GM21737 (cell line): ENCODE results near the gene LCE2D.
"Not testable (repeated sequence)": the region's sequence is repeated elsewhere in the genome, so short reads cannot be mapped to it uniquely, and the experiment has no call there.

ENCODE experiments used
- ATAC-seq: cut with Tn5 transposase; IDR thresholded peaks from one replicate; pipeline ENCODE4 v1.9.1; 2021; ENCODE audit warnings: mild to moderate bottlenecking, moderate library complexity; ENCODE audit not compliant: unreplicated experiment

Gene LCE2D, protein sequence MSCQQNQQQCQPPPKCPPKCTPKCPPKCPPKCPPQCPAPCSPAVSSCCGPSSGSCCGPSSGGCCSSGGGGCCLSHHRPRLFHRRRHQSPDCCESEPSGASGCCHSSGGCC

DNA sequence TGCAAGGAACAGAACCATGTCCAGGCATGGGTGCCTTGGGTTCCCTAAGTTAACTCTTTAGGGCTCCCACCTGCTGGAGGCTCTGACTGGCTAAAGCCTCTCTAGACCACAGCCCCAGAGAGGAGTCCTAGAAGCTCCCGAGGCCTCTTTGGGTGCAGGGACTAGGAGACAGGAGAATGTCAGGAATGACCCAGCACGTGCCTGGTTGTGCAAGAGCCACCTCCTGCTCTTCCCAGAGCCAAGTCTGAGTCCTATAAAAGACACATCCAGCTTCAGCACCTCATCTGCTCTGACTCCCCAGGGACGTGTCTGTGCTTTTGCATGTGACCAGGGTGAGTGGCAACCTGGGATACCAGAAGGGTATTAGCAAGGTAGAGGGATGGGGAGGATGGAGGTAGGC, at the start of gene LCE2D:
Gene LCE2D, plus strand, starts transcription at position 283 of the 400 bp plus-strand sequence. CDS start 726 bp downstream, outside the sequence.
- ATAC-seq, result no peak

DNA sequence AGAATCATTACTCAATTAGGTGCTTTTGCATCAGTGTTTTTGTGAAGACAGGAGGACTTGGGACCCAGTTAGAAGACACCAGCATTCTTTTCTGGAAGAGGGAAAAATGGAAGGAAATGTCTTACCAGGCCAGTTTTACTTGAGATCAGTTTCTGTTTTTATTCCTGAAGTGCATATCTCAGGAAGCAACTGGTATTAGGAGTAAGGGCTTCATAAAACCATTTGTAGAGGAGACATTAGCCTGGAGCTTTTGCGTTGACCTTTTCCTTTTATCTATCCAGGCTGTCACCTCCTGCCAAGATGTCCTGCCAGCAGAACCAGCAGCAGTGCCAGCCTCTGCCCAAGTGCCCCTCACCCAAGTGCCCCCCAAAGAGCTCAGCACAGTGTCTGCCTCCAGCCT, 49.7 kb upstream of the LCE2D start, which contains the start of gene LCE3B:
Gene LCE3B, plus strand, starts transcription at position 301 of the 400 bp plus-strand sequence. Its CDS starts 0 bp downstream, at position 301.
- ATAC-seq, result no peak

DNA sequence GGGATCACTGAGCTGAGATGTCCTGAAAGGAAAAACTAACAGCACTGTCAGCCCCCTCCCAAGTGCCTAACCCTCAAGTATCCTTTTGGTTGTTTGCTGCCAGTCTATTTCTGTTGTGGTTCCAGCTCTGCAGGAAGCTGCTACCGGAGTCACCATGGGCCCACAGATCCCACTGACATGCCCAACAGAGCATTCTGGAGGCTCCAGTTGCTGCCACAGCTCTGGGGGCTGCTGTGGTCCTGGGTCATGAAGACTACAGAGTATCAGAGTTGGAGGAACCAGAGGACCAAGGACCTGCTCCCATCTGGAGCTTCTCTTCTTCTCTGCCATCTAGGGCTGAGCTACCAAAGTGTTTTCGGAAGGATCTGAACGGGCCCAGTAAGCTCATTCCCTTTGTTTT, 41.2 kb upstream of the LCE2D start:
- ATAC-seq, result no peak

DNA sequence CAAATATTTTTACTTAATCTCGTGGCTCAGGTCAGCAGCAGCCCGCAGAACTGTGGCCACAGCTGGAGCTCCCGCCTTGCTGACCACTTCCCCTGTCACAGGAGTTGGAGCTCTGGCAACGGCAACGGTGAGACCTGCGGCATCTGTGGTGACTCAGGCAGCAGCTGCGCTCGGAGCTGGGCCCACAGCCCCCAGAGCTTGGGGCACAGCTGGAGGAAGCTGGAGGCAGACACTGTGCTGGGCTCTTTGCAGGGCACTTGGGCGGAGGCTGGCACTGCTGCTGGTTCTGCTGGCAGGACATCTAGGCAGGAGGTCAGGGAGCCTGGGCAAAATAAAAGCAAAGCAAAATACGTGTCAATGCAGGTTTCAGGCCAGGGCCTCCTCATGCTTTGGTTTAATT, 40.4 kb upstream of the LCE2D start, which contains the start of gene LCE3A:
Gene LCE3A, minus strand, starts transcription at position 301 of the 400 bp plus-strand sequence. Its CDS starts 0 bp downstream, at position 301.
- no peak for ATAC-seq

DNA sequence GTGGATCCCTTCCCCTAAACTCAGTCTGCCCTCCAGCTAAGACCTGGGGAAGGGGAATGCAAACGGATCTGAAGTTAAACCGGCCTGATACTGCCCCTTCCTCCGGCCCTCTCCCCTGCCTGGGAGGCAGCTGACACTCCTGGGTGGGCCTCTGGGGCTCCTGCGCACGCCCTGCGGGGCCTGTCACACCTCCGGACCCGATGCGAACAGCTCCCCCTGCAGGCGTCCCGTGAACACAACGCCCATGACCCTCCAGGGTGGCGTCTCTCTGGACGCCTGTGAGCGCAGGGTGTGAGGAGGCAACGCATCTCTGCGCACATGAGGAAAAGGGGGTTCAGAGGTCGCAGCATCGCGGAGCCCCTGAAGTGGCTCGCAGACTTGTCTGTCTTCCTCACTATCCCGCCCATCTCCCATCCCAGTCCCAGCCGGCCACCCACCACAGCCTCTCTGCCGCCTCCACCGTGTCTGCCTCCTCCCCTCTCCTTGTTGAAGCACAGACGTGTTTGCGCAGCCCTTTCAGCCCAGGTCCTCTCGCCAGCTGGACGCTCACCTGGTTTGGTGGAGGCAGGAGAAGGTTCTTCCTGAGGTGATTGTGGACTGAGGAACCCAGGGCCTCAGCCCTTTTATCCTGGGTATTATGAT, 39.9 kb upstream of the LCE2D start:
- ATAC-seq, result no peak

DNA sequence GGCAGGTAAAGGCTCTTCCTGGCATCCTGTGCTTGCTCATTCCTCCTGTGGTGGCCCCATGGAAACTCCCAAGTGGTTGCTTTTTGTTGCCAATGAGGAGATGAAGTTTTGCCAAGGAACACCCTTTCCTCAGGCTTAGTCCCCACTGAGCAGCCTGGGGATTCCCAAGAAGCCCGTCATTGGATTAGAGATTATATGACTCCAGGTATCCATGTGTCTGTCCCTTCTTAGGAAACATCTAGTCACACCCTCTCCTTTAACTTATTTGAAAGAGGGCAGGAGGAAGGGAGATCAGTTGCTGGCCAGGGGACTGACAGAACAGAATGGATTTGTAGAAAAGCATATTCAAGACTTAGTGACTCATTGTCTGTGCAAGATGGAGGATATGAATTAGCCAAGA, 36.4 kb upstream of the LCE2D start:
- no peak for ATAC-seq

DNA sequence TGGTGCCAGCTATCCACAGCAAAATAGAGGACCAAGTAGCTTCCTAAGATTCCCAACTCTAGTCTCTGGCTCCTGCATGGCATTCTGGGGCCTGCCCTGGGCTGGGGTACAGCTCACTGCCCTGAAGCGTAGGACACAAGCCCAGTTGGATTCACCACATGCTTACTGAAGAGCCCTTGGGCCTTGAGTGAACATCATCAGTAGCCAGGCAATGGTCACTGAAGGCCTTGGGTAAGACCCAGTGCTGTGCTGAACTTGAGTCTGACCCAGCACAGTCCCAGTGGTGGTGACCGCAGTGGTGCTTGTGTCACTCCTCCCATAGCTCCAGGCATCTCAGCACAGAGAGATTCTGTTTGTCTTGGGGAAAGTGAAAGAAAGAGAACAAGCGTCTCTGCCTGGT, 32.6 kb upstream of the LCE2D start:
- no peak for ATAC-seq

DNA sequence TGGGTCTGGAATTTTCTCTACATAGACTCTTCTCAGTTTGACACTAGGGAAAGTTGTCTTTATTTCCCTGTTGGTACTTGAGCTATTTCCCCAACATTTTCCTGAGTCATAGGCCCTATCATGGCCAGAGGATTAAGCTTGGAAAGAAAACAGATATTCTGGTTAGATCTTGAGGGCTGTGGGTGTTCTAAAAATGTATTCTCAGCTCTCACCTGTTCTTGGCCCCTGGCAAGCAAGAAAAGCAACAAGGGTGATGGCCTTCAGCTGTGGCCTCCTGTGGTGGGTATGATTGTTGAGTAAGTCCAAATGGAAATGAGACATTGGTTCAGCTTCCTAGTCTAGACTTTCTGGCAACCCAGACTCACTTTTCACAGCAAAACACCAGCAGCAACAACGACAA, 22.8 kb upstream of the LCE2D start:
- no peak for ATAC-seq

DNA sequence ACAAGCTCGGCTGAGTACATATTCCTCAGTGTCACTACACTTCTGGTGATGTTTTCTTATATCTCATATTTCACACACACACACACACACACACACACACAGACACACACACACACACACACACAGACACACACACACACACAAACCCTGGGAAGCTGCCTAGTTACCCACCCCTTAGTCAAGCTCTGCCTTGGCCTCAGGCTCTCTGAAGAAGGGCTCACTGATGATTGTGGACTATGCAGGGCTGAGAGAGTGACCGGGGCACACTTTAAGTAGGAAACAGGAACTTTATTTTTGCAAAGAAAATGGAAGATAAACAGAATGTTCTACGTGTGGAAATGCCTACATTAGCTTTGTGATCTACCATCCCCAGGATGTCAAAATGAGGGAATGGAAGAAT, 19.2 kb upstream of the LCE2D start:
- no peak for ATAC-seq

DNA sequence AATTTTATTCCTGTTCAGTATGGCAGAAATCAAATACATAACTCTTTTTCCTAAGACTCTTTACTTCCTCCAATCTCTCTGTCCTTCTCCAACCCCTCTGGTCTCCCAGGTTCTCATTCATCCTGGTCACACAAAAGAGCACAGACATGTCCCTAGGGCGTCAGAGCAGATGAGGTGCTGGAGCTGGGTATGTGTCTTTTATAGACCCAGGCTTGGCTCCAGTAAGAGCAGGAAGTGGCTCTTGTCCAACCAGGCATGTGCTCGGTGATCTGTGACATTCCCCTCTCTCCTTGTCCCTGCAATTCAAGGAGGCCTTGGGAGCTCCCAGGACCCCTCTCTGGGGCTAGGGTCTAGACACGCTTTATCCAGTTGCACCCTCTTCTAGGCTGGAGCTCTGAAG, 18.0 kb upstream of the LCE2D start:
- ATAC-seq, result no peak

DNA sequence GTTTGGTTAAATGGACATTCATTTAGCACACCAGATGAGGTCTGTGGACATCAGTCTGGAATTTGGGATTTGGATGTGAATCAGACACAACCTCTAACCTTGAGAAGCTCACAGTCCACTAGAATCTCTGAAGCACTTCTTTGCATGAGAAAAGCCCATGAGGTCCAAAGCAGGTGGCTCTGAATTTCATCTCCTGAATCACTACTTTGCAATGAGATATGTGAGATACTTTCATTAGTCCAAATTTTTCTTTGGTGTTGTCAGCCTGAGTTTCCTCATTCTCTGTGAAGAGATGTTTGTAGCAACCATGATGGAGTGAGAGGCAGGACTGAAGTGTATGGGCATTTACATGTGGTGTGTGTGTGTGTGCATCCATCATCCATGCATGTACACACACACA, 16.5 kb upstream of the LCE2D start:
- no peak for ATAC-seq

DNA sequence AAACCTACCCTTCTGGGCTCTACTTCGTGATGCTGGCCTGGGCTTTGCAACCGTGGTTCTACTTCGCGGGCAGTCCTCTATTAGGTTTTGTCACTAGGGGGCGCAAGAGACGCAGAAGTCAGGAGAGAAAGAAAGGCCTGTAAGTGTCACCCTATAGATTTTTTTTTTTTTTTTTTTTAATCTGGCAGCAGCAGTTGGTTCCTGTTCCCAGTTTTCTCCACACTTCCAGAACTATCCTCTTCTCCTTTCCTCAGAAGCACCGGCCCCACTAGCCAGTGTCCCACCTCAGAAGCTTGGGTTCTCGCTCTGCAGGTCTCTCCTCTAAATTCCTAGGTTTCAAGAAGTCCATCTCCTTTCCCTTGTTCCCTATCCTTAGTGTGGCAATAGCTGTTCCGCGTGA, 9.1 kb upstream of the LCE2D start:
- no peak for ATAC-seq

DNA sequence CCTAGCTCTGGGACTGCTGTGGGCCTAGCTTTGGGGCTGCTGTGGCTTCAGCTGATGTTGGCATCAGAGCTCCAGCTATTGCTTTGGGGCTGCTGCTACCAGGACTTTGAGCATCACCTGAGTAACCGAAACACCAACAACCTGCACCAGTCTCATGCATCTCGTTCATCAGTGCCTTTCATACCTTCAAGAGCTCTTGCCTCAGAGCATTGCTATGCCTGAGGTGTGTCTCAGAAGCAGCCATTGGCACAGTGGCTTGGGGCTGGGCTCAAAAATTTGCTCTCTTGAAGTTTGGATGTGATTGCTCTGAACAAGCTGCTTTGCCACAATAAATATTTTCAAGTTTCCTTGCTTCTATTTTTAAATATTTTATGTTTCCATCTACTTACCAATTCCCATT, 6.7 kb upstream of the LCE2D start:
- ATAC-seq, result no peak

DNA sequence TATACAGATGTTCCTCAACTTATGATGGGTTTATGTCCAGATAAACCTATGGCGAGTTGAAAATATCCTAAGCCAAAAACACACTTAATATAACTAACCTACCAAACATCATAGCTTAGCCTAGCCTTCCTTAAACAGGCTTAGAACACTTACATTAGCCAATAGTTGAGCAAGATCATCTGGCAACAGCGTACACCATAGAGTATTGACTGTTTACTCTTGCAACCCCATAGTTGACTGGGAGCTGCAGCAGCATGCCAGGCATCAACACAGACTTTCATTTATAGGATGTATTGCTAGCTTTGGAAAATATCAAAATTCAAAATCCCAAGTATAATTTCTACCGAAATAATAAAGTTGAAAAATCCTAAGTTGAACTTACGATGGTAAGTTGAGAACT, 5.5 kb upstream of the LCE2D start:
- ATAC-seq, result no peak

DNA sequence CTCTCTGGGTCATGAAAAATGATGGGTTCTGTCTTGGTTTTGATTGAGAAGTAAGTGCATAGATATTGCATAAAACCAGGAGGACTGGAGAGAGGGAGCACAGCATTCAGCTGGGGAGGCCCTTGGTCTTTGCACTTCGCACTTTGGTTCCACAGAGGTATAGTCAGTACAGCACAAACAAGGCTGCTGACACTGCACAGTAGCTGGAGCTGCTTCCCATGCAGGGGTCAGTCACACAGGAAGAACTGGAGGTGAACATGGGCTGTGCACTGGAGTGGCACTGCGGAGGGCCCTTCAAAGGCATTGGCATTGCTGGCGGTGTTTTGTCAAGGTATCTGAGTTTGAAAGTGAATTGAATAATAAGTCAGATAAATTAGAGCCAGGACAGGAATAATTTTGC, 4.5 kb upstream of the LCE2D start:
- ATAC-seq, result no peak

DNA sequence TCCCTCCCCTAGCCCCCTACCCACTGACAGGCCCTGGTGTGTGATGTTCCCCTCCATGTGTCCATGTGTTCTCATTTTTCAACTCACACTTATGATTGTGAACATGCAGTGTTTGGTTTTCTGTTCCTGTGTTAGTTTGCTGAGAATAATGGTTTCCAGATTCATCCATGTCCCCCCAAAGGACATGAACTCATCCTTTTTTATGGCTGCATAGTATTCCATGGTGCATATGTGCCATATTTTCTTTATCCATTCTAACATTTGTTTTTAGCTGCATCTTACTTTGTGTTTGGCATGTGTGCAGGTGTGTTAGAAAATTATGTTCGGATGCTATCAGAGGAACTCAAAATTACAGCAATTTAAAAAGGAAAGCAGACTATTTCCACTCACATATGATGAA, 3.0 kb downstream of the LCE2D start:
- not testable (repeated sequence) for ATAC-seq

DNA sequence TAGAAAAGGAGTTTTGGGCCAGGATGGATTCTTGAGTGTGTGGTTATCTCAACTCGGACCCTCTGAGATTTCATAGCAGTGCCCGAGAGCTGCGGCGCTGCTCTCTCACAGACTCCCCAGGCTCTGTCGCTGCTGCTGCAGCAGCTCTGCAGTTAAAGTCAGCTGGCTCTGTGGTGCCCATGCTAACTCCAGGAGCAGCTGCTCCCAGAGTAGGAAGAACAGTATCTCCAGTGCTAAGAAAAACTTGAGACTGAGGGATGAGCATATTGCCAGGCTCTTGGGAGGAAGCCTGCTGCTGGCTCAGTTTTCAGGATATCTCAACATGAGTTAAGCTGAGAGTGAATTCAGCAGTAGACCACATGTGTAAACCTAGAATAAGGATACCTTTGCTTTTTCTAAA, 4.5 kb downstream of the LCE2D start:
- no peak for ATAC-seq

DNA sequence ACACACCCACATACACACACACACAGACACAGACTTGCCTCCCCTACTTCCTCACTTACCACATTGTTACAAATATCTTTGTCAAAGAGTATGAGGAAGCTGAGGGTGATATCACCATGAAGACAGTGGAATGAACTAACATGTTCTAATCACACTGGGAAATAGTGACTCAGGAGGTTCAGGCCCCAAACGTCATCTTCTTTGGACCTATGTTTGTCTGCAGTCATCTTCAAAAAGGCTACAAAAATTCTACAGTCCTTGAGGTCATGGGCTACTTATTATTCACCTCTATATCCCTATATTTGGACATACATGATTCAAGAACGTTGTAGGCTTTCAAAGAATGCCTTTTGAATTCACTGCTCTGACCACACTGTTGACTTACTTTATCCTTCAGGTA, 9.8 kb downstream of the LCE2D start:
- ATAC-seq, result no peak

DNA sequence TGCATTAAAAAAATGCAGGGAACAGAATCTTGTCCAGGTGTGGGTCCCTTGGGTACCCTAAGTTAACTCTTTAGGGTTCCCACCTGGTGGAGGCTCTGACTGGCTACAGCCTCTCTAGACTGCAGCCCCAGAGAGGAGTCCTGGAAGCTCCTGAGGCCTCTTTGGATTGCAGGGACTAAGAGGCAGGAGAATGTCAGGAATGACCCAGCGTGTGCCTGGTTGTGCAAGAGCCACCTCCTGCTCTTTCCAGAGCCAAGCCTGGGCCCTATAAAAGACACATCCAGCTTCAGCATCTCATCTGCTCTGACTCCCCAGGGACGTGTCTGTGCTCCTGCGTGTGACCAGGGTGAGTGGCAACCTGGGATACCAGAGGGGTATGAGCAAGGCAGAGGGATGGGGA, 11.8 kb downstream of the LCE2D start, which contains the start of gene LCE2C:
Gene LCE2C, plus strand, starts transcription at position 297 of the 400 bp plus-strand sequence. CDS start 737 bp downstream, outside the sequence.
- ATAC-seq, result not testable (repeated sequence)

DNA sequence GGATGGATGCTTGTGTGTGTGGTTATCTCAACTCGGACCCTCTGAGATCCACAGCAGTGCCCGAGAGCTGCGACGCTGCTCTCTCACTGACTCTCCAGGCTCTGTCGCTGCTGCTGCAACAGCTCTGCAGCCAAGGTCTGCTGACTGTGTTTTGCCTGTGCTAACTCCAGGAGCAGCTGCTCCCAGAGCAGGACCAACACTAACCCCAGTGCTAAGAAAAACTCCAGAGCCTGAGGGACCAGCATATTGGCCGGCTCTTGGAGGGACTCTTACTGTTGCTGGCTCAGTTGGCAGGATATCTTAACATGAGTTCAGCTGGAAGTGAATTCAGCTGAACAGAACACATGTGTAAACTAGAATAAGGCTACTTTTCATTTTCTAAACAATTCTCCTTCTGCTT, 16.3 kb downstream of the LCE2D start:
- ATAC-seq, result no peak

DNA sequence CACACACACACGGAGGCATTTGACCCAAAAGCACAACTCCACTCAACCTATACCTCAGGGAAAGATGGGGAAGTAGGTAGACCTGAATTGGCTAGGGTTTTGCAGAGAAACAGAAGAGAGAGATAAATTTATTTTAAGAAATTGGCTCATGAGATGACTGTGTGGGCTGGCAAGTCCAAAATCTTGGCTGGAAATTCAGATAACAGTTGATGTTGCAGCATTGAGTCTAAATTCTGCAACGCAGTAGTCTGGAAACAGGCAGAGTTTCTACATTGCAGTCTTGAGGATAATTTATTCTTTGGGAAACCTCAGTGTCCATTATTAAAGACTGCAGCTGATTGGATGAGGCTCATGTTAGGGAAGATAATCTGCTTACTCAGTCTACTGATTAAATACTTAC, 18.4 kb downstream of the LCE2D start:
- no peak for ATAC-seq

DNA sequence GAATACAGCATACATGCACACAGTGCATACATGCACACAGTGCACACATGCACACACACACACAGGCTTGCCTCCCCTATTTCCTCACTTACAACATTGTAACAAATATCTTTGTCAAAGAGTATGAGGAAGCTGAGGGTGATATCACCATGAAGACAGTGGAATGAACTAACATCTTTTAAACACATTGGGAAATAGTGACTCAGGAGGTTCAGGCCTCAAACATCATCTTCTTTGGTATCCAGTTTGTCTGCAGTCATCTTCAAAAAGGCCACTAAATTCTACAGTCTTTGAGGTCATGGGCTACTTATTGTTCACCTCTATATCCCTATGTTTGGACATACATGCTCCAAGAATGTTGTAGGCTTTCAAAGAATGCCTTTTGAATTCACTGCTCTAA, 20.7 kb downstream of the LCE2D start:
- no peak for ATAC-seq

DNA sequence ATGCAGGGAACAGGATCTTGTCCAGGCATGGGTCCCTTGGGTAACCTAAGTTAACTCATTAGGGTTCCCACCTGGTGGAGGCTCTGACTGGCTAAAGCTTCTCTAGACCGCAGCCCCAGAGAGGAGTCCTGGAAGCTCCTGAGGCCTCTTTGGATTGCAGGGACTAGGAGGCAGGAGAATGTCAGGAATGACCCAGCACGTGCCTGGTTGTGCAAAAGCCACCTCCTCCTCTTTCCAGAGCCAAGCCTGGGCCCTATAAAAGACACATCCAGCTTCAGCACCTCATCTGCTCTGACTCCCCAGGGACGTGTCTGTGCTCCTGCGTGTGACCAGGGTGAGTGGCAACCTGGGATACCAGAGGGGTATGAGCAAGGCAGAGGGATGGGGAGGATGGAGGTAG, 22.6 kb downstream of the LCE2D start, which contains the start of gene LCE2B:
Gene LCE2B, plus strand, starts transcription at position 301 of the 400 bp plus-strand sequence. CDS start 721 bp downstream, outside the sequence.
- ATAC-seq, result not testable (repeated sequence)
